HEK293 (cell line): Measurements from ENCODE around the gene PRM1.

Experiments
- CTCF ChIA-PET: fragments of 350-600 bp; formaldehyde crosslinking; extraction: SDS; loops from one replicate; lab custom pipeline; 2021; ENCODE audit warnings: antibody characterized with exemption; lab: Yijun Ruan, JAX
- POLR2A ChIA-PET: fragments of 300-600 bp; formaldehyde crosslinking; extraction: SDS; loops from one replicate; lab custom pipeline; 2020; ENCODE audit warnings: antibody characterized with exemption, inconsistent platforms; lab: Yijun Ruan, JAX
- H3K27ac ChIP-seq: fragments of 200-500 bp; sonication (Bioruptor generic); 2 replicates; pipeline ENCODE4 v1.5.1; 2014; ENCODE audit warnings: low read depth, low read length, control low read depth, inconsistent platforms; ENCODE audit errors: extremely low read depth
- H3K36me3 ChIP-seq, 2 experiments: fragments of 200-500 bp in 1 of 2; sonication (Bioruptor generic) in 1 of 2; 1 replicate in 1 of 2; 2 replicates in 1 of 2; pipeline ENCODE4 v1.5.1; 2014 to 2017; ENCODE audit warnings: inconsistent platforms in 2 of 2, low read length in 2 of 2; ENCODE audit not compliant: control insufficient read depth in 2 of 2, insufficient read depth in 1 of 2
- H3K4me1 ChIP-seq: fragments of 200-500 bp; sonication (Bioruptor generic); 2 replicates; pipeline ENCODE4 v1.5.1; 2014; ENCODE audit warnings: mild to moderate bottlenecking, low read length, inconsistent platforms; ENCODE audit not compliant: control insufficient read depth, insufficient read depth
- H3K4me3 ChIP-seq: 2 replicates; pipeline ENCODE4 v1.5.1; 2011; ENCODE audit warnings: low read depth, mild to moderate bottlenecking, control low read depth, low read length, moderate library complexity
- H3K9me3 ChIP-seq: fragments of 200-500 bp; sonication (Bioruptor generic); 2 replicates; pipeline ENCODE4 v1.5.1; 2014; ENCODE audit warnings: low read depth, low read length, inconsistent platforms; ENCODE audit not compliant: control insufficient read depth, insufficient read depth
- GFI1B ChIP-seq: fragments of 450-650 bp; formaldehyde crosslinking; IDR thresholded peaks from 2 replicates; pipeline ENCODE4 v1.5.1; 2016; ENCODE audit warnings: missing biosample characterization, missing genetic modification characterization
- KLF16 ChIP-seq: fragments of 450-650 bp; formaldehyde crosslinking; IDR thresholded peaks from 2 replicates; pipeline ENCODE4 v1.5.1; 2017; ENCODE audit warnings: missing biosample characterization, missing genetic modification characterization
- KLF8 ChIP-seq: fragments of 450-650 bp; formaldehyde crosslinking; IDR thresholded peaks from 2 replicates; pipeline ENCODE4 v1.5.1; 2016; ENCODE audit warnings: missing biosample characterization, missing genetic modification characterization
- RBAK ChIP-seq: fragments of 450-650 bp; formaldehyde crosslinking; IDR thresholded peaks from 2 replicates; pipeline ENCODE4 v1.5.1; 2016; ENCODE audit warnings: missing biosample characterization, missing genetic modification characterization
- YY2 ChIP-seq: fragments of 450-650 bp; formaldehyde crosslinking; IDR thresholded peaks from 2 replicates; pipeline ENCODE4 v1.5.1; 2016; ENCODE audit warnings: missing biosample characterization, missing genetic modification characterization
- ZBTB48 ChIP-seq: fragments of 450-650 bp; formaldehyde crosslinking; IDR thresholded peaks from 2 replicates; pipeline ENCODE4 v1.5.1; 2016; ENCODE audit warnings: missing biosample characterization, missing genetic modification characterization
- ZNF274 ChIP-seq, 2 experiments: fragments of 200-500 bp in 1 of 2; fragments of 450-650 bp in 1 of 2; sonication (Bioruptor generic) in 1 of 2; formaldehyde crosslinking in 1 of 2; IDR thresholded peaks; 2 replicates each; pipeline versions ENCODE4 v1.5.1 to v1.6.1; 2014 to 2016; ENCODE audit warnings: borderline replicate concordance in 1 of 2, inconsistent platforms in 1 of 2, low read length in 1 of 2, missing biosample characterization in 1 of 2, missing genetic modification characterization in 1 of 2
- ZNF335 ChIP-seq: fragments of 450-650 bp; formaldehyde crosslinking; conservative IDR thresholded peaks from 2 replicates; pipeline ENCODE4 v1.5.1; 2016; ENCODE audit warnings: missing biosample characterization, missing genetic modification characterization
- ZNF423 ChIP-seq: fragments of 450-650 bp; formaldehyde crosslinking; IDR thresholded peaks from 2 replicates; pipeline ENCODE4 v1.5.1; 2016; ENCODE audit warnings: missing biosample characterization, missing genetic modification characterization
- ZNF596 ChIP-seq: fragments of 450-650 bp; IDR thresholded peaks from 2 replicates; pipeline ENCODE4 v1.5.0; 2018; ENCODE audit warnings: missing biosample characterization, mild to moderate bottlenecking, missing genetic modification characterization, moderate library complexity
- ZNF654 ChIP-seq: fragments of 450-650 bp; formaldehyde crosslinking; IDR thresholded peaks from 2 replicates; pipeline ENCODE4 v1.5.1; 2016; ENCODE audit warnings: low read depth, missing biosample characterization, missing genetic modification characterization
- ZNF768 ChIP-seq: fragments of 450-650 bp; formaldehyde crosslinking; IDR thresholded peaks from 2 replicates; pipeline ENCODE4 v1.5.1; 2018; ENCODE audit warnings: missing biosample characterization, mild to moderate bottlenecking, missing genetic modification characterization
- ZNF791 ChIP-seq: fragments of 450-650 bp; formaldehyde crosslinking; IDR thresholded peaks from 2 replicates; pipeline ENCODE4 v1.5.1; 2016; ENCODE audit warnings: missing biosample characterization, missing genetic modification characterization
- ZXDB ChIP-seq: fragments of 450-650 bp; formaldehyde crosslinking; IDR thresholded peaks from 2 replicates; pipeline ENCODE4 v1.5.1; 2016; ENCODE audit warnings: missing biosample characterization, missing genetic modification characterization
- TF ChIP-seq, protein P1 (sequence below): fragments of 450-650 bp; formaldehyde crosslinking; IDR thresholded peaks from 2 replicates; pipeline ENCODE4 v1.5.1; 2016; ENCODE audit warnings: missing biosample characterization, missing genetic modification characterization, low read depth
- TF ChIP-seq, protein P2 (sequence below): fragments of 450-650 bp; formaldehyde crosslinking; IDR thresholded peaks from 2 replicates; pipeline ENCODE4 v1.5.1; 2016; ENCODE audit warnings: missing biosample characterization, missing genetic modification characterization
- TF ChIP-seq, protein P3 (sequence below): fragments of 450-650 bp; formaldehyde crosslinking; IDR thresholded peaks from 2 replicates; pipeline ENCODE4 v1.5.1; 2016; ENCODE audit warnings: missing biosample characterization, missing genetic modification characterization

Gene PRM1

DNA sequence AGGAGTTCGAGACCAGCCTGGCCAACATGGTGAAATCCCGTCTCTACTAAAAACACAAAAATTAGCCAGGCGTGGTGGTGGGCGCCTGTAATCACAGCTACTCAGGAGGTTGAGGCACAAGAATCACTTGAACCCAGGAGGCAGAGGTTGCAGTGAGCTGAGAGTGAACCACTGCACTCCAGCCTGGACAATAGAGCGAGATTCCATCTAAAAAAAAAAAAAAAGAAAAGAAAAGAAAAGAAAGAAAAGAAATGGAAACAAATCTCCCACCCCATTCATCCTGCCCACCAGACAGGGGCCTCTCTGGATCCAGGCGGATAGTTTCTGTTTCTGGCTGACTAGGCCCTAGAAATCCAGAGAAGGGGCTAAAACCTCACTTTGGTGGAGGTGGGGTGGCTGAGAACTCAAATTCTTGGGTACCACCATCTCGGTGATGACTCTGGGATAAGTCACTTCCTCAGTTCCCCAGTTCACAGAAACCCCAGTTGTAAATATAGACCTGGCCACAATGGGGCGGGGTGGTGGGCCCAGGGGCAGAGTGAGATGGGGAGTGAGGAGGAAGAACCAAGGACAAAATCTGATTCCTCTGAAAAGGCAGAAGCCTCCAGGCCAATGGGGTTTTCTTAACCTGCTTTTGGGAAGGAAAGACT lies 47.3 kb downstream of the PRM1 start (continued):
- TF ChIP-seq, protein P1, sequence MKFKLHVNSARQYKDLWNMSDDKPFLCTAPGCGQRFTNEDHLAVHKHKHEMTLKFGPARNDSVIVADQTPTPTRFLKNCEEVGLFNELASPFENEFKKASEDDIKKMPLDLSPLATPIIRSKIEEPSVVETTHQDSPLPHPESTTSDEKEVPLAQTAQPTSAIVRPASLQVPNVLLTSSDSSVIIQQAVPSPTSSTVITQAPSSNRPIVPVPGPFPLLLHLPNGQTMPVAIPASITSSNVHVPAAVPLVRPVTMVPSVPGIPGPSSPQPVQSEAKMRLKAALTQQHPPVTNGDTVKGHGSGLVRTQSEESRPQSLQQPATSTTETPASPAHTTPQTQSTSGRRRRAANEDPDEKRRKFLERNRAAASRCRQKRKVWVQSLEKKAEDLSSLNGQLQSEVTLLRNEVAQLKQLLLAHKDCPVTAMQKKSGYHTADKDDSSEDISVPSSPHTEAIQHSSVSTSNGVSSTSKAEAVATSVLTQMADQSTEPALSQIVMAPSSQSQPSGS (tag by site-specific recombination) = no peak
- TF ChIP-seq ZNF274 (IDR thresholded peaks at IDR 0.05; ENCODE audit: low read length) = no peak
- TF ChIP-seq ZNF274 (tag by site-specific recombination; IDR thresholded peaks at IDR 0.05; ENCODE audit: borderline replicate concordance) = no peak
- TF ChIP-seq RBAK (tag by site-specific recombination) = no peak
- TF ChIP-seq GFI1B = no peak
- TF ChIP-seq, all 188 proteins: peak for 0

- POLR2A ChIA-PET = no interaction called here
- Histone ChIP-seq H3K4me1 (no peaks in the 10 kb centered on the region), H3K9me3 (no peaks in the 10 kb centered on the region), H3K36me3 (no peaks in the 10 kb centered on the region), H3K4me3 (no peak overlapping the region), H3K27ac (no peak overlapping the region)
- TF ChIP-seq ZNF791 (tag by site-specific recombination) (no peak), ZNF654 (tag by site-specific recombination) (no peak), ZXDB (tag by site-specific recombination) (no peak), ZNF423 (no peak), ZNF335 (tag by site-specific recombination) (no peak), KLF16 (tag by site-specific recombination) (no peak), ZBTB48 (tag by site-specific recombination) (no peak), ZNF596 (tag by site-specific recombination) (no peak), KLF8 (tag by site-specific recombination) (no peak), YY2 (no peak), ZNF768 (tag by site-specific recombination) (no peak)
- TF ChIP-seq, protein P2, sequence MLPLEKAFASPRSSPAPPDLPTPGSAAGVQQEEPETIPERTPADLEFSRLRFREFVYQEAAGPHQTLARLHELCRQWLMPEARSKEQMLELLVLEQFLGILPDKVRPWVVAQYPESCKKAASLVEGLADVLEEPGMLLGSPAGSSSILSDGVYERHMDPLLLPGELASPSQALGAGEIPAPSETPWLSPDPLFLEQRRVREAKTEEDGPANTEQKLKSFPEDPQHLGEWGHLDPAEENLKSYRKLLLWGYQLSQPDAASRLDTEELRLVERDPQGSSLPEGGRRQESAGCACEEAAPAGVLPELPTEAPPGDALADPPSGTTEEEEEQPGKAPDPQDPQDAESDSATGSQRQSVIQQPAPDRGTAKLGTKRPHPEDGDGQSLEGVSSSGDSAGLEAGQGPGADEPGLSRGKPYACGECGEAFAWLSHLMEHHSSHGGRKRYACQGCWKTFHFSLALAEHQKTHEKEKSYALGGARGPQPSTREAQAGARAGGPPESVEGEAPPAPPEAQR = no peak
- TF ChIP-seq, protein P3, sequence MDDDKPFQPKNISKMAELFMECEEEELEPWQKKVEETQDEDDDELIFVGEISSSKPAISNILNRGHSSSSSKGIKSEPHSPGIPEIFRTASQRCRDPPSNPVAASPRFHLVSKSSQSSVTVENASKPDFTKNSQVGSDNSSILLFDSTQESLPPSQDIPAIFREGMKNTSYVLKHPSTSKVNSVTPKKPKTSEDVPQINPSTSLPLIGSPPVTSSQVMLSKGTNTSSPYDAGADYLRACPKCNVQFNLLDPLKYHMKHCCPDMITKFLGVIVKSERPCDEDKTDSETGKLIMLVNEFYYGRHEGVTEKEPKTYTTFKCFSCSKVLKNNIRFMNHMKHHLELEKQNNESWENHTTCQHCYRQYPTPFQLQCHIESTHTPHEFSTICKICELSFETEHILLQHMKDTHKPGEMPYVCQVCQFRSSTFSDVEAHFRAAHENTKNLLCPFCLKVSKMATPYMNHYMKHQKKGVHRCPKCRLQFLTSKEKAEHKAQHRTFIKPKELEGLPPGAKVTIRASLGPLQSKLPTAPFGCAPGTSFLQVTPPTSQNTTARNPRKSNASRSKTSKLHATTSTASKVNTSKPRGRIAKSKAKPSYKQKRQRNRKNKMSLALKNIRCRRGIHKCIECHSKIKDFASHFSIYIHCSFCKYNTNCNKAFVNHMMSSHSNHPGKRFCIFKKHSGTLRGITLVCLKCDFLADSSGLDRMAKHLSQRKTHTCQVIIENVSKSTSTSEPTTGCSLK = no peak
- CTCF ChIA-PET = interaction anchor here (0.6 kb wide), 1 partner anchor 51 kb away, joined by 3 read pairs; no protein-coding TSS in a partner anchor
Measured at GRCh38 chr16:11232852-11233726, 48.0 kb downstream of the PRM1 start.
